Measurements from ENCODE around the gene CAPN13. TPM values are rescaled to one million over a fixed set of nuclear protein-coding genes. Genes with fewer than 3 reads are reported as not detected.

CAPN13 gene
- total RNA-seq, 4 donors from 2014 or later, result not detected

GRCh38 chr2:30763151-30763660, 44.0 kb downstream of the CAPN13 start:
- DNase-seq (ENCODE audit: extremely low spot score), result no peak
- WGBS, result 86% methylated on average over 3 of the region's 3 CpGs
- TF ChIP-seq EP300 (IDR thresholded peaks at IDR 0.05) (no peak), POLR2AphosphoS5 (IDR thresholded peaks at IDR 0.05) (no peak), POLR2A (IDR thresholded peaks at IDR 0.05; ENCODE audit: low read depth) (no peak)
- TF ChIP-seq, protein P1, sequence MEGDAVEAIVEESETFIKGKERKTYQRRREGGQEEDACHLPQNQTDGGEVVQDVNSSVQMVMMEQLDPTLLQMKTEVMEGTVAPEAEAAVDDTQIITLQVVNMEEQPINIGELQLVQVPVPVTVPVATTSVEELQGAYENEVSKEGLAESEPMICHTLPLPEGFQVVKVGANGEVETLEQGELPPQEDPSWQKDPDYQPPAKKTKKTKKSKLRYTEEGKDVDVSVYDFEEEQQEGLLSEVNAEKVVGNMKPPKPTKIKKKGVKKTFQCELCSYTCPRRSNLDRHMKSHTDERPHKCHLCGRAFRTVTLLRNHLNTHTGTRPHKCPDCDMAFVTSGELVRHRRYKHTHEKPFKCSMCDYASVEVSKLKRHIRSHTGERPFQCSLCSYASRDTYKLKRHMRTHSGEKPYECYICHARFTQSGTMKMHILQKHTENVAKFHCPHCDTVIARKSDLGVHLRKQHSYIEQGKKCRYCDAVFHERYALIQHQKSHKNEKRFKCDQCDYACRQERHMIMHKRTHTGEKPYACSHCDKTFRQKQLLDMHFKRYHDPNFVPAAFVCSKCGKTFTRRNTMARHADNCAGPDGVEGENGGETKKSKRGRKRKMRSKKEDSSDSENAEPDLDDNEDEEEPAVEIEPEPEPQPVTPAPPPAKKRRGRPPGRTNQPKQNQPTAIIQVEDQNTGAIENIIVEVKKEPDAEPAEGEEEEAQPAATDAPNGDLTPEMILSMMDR (IDR thresholded peaks at IDR 0.05), result no peak

GRCh38 chr2:30761226-30761625, 46.0 kb downstream of the CAPN13 start:
- intact Hi-C loops (cut with DNase I), result no loop called here
- no peak for TF ChIP-seq POLR2A (IDR thresholded peaks at IDR 0.05; ENCODE audit: low read depth)
- TF ChIP-seq, protein P1 (IDR thresholded peaks at IDR 0.05), result no peak
- no peaks in the 10 kb centered on the region for H3K9me3 ChIP-seq
- no peaks in the 10 kb centered on the region for H3K36me3 ChIP-seq
- no peak overlapping the region for H3K4me3 ChIP-seq
- 85% methylated on average over 8 of the region's 8 CpGs for WGBS
- no peaks in the 10 kb centered on the region for H3K4me1 ChIP-seq
- DNase-seq (ENCODE audit: extremely low spot score), result no peak
- peaks cover 0 to 46% (median 0%) of the 10 kb centered on the region in 4 donors for H3K27me3 ChIP-seq
- H3K27ac ChIP-seq (replicated peaks in 1 of 4), result no peak overlapping the region

More at GRCh38 chr2:30763151-30763660, 44.0 kb downstream of the CAPN13 start:
- H3K27ac ChIP-seq (replicated peaks in 1 of 4), result no peak overlapping the region
- H3K9me3 ChIP-seq, result no peaks in the 10 kb centered on the region
- peaks cover 0 to 34% (median 0%) of the 10 kb centered on the region in 4 donors for H3K27me3 ChIP-seq
- intact Hi-C loops (cut with DNase I), result no loop called here
- no peak overlapping the region for H3K4me3 ChIP-seq
- no peaks in the 10 kb centered on the region for H3K4me1 ChIP-seq
- H3K36me3 ChIP-seq, result no peaks in the 10 kb centered on the region

DNA sequence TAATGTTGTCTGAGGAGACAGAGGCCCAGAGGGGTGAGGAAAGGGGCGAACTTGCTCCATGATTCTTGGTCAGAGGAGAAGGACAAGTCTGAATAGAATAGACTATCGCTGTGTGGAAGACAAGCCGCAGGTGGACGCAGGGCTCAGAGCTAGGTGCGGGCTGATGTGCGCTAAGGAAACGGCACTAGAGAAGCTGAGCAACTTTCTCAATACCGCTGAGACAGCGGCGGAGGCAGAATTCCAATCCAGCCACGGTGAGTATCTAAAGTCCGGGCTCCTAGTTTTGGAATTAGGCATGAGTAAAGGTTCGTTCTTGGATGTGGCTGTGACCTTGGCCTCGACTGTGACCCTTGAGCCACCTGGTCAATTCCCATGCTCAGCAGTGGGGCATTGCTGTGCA, 47.8 kb downstream of the CAPN13 start:
- 95% methylated on average over 12 of the region's 14 CpGs for WGBS
- H3K27ac ChIP-seq (replicated peaks in 1 of 4), result no peak overlapping the region
- no peak overlapping the region for H3K4me3 ChIP-seq
- no peaks in the 10 kb centered on the region for H3K36me3 ChIP-seq
- intact Hi-C loops (cut with DNase I), result no loop called here
- H3K9me3 ChIP-seq, result no peaks in the 10 kb centered on the region
- peaks cover 0 to 51% (median 0%) of the 10 kb centered on the region in 4 donors for H3K27me3 ChIP-seq
- no peaks in the 10 kb centered on the region for H3K4me1 ChIP-seq
- TF ChIP-seq, protein P1 (IDR thresholded peaks at IDR 0.05), result no peak
- no peak for TF ChIP-seq POLR2A (IDR thresholded peaks at IDR 0.05; ENCODE audit: low read depth)
- no peak for TF ChIP-seq POLR2AphosphoS5 (IDR thresholded peaks at IDR 0.05)
- TF ChIP-seq EP300 (IDR thresholded peaks at IDR 0.05), result no peak
- no peak for DNase-seq (ENCODE audit: extremely low spot score)

- 38% methylated on average over 6 of the region's 6 CpGs for WGBS
- peaks cover 0 to 56% (median 0%) of the 10 kb centered on the region in 4 donors for H3K27me3 ChIP-seq
- intact Hi-C loops (cut with DNase I), result no loop called here
- DNase-seq (ENCODE audit: extremely low spot score), result no peak
- H3K27ac ChIP-seq (replicated peaks in 1 of 4), result no peak overlapping the region
- no peaks in the 10 kb centered on the region for H3K36me3 ChIP-seq
- H3K9me3 ChIP-seq, result no peaks in the 10 kb centered on the region
- H3K4me3 ChIP-seq, result no peak overlapping the region
- TF ChIP-seq POLR2AphosphoS5 (IDR thresholded peaks at IDR 0.05) (no peak), EP300 (IDR thresholded peaks at IDR 0.05) (no peak), POLR2A (IDR thresholded peaks at IDR 0.05; ENCODE audit: low read depth) (no peak)
- TF ChIP-seq, protein P1 (IDR thresholded peaks at IDR 0.05), result no peak
- H3K4me1 ChIP-seq, result no peaks in the 10 kb centered on the region
These were observed 49.0 kb downstream of the CAPN13 start for GRCh38 chr2:30758191-30758651.

- DNase-seq (ENCODE audit: extremely low spot score), result no peak
- no peaks in the 10 kb centered on the region for H3K9me3 ChIP-seq
- 83% methylated on average over 11 of the region's 11 CpGs for WGBS
These were observed 49.5 kb downstream of the CAPN13 start for GRCh38 chr2:30757749-30758148.

More at GRCh38 chr2:30757749-30758148, 49.5 kb downstream of the CAPN13 start:
- no peaks in the 10 kb centered on the region for H3K4me1 ChIP-seq
- TF ChIP-seq EP300 (IDR thresholded peaks at IDR 0.05) (no peak), POLR2AphosphoS5 (IDR thresholded peaks at IDR 0.05) (no peak), POLR2A (IDR thresholded peaks at IDR 0.05; ENCODE audit: low read depth) (no peak)
- TF ChIP-seq, protein P1 (IDR thresholded peaks at IDR 0.05), result no peak
- H3K36me3 ChIP-seq, result no peaks in the 10 kb centered on the region
- H3K27me3 ChIP-seq, result peaks cover 0 to 61% (median 0%) of the 10 kb centered on the region in 4 donors
- H3K4me3 ChIP-seq, result no peak overlapping the region
- intact Hi-C loops (cut with DNase I), result no loop called here
- no peak overlapping the region for H3K27ac ChIP-seq (replicated peaks in 1 of 4)

All from esophagus muscularis mucosa (tissue), 4 donors.